Measurements from ENCODE around the gene FJX1.

- no peak for TF ChIP-seq CTCF (IDR thresholded peaks at IDR 0.05; ENCODE audit: low read depth, low read length)
- no peak for TF ChIP-seq EZH2phosphoT487 (IDR thresholded peaks at IDR 0.05; ENCODE audit: low read depth)
Observed at GRCh38 chr11:35624316-35624715, 6.1 kb downstream of the FJX1 start.
